HEK293 (cell line): Measurements from ENCODE around the gene CNDP2.

Experiments
- CTCF ChIP-seq: fragments of 450-650 bp; formaldehyde crosslinking; IDR thresholded peaks from 2 replicates; pipeline ENCODE4 v1.5.1; 2016; ENCODE audit warnings: missing biosample characterization, missing genetic modification characterization
- REST ChIP-seq: fragments of 450-650 bp; formaldehyde crosslinking; IDR thresholded peaks from 2 replicates; pipeline ENCODE4 v1.5.1; 2016; ENCODE audit warnings: missing biosample characterization, missing genetic modification characterization
- TCF7L2 ChIP-seq: IDR thresholded peaks from 2 replicates; pipeline ENCODE4 v1.6.1; 2011; ENCODE audit warnings: low read depth, mild to moderate bottlenecking, inconsistent platforms, low read length, moderate library complexity, borderline replicate concordance
- ZNF121 ChIP-seq: fragments of 450-650 bp; formaldehyde crosslinking; IDR thresholded peaks from 2 replicates; pipeline ENCODE4 v1.5.1; 2016; ENCODE audit warnings: missing biosample characterization, missing genetic modification characterization

GRCh38 chr18:74499633-74500032 lies 3.5 kb downstream of the CNDP2 start:
- no peak for TF ChIP-seq REST (tag by site-specific recombination)
- TF ChIP-seq CTCF, result no peak
- no peak for TF ChIP-seq TCF7L2
- no peak for TF ChIP-seq ZNF121
